K562 (cell line): ENCODE data around the gene CSF1.

Source experiments
- NFRKB ChIP-seq: fragments of 450-650 bp; IDR thresholded peaks from 2 replicates; pipeline ENCODE4 v1.6.1; 2016; ENCODE audit warnings: low read depth
- TBL1XR1 ChIP-seq, 2 experiments: IDR thresholded peaks; 2 replicates each; pipeline ENCODE4 v1.6.1; 2012; ENCODE audit warnings: improper control_type of control experiment in 2 of 2, low read length in 2 of 2, mild to moderate bottlenecking in 1 of 2
- ZNF780A ChIP-seq: fragments of 250-450 bp; sonication (Bioruptor Pico); IDR thresholded peaks from 2 replicates; pipeline ENCODE4 v1.5.0; 2021; ENCODE audit warnings: mild to moderate bottlenecking
- TF ChIP-seq, protein P1 (sequence below): fragments of 250-450 bp; sonication (Bioruptor Pico); IDR thresholded peaks from 2 replicates; pipeline ENCODE4 v1.5.0; 2021; ENCODE audit warnings: mild to moderate bottlenecking, borderline replicate concordance
- TF ChIP-seq, protein P2 (sequence below): IDR thresholded peaks from 2 replicates; pipeline ENCODE4 v1.6.1; 2011; ENCODE audit warnings: borderline replicate concordance, low read depth, mild to moderate bottlenecking, moderate library complexity, low read length; ENCODE audit not compliant: insufficient read depth, poor library complexity, severe bottlenecking
- TF ChIP-seq, protein P3 (sequence below), 3 experiments: IDR thresholded peaks in 2 of 3; conservative IDR thresholded peaks in 1 of 3; 2 replicates each; pipeline ENCODE4 v1.5.1; 2011 to 2012; ENCODE audit warnings: low read length in 3 of 3, mild to moderate bottlenecking in 3 of 3, control low read depth in 2 of 3, improper control_type of control experiment in 1 of 3, inconsistent platforms in 1 of 3, low read depth in 1 of 3, mixed read lengths in 1 of 3, moderate library complexity in 1 of 3; ENCODE audit not compliant: insufficient read depth in 2 of 3
- TF ChIP-seq, protein P4 (sequence below): fragments of 450-650 bp; formaldehyde crosslinking; IDR thresholded peaks from 2 replicates; pipeline ENCODE4 v1.4.0; 2020; ENCODE audit warnings: mild to moderate bottlenecking, moderate library complexity

DNA sequence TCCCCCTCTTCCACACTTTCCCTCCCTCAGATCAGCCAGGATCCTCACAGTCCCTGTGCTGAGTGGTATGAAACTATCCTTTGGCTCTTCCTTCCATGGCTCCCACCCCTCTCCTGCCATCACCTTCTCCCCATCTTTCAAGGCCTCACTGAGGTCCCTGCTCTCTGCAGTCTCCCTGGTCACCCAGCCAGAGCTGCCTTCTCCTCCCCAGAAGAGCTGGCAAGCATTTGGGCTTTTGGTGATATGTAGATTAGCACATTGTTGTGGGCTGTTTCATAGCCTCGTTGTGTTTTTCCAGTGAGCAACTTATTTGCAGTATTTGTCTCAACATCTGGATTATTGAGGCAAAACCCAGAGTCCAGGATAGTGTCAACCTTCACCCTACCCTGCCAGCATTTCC, 2.2 kb downstream of the CSF1 start:
- TF ChIP-seq, protein P1, sequence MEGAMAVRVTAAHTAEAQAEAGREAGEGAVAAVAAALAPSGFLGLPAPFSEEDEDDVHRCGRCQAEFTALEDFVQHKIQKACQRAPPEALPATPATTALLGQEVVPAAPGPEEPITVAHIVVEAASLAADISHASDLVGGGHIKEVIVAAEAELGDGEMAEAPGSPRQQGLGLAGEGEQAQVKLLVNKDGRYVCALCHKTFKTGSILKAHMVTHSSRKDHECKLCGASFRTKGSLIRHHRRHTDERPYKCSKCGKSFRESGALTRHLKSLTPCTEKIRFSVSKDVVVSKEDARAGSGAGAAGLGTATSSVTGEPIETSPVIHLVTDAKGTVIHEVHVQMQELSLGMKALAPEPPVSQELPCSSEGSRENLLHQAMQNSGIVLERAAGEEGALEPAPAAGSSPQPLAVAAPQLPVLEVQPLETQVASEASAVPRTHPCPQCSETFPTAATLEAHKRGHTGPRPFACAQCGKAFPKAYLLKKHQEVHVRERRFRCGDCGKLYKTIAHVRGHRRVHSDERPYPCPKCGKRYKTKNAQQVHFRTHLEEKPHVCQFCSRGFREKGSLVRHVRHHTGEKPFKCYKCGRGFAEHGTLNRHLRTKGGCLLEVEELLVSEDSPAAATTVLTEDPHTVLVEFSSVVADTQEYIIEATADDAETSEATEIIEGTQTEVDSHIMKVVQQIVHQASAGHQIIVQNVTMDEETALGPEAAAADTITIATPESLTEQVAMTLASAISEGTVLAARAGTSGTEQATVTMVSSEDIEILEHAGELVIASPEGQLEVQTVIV (CRISPR knock-in tag): no peak
- TF ChIP-seq NFRKB (no peak), TBL1XR1 (IDR thresholded peaks at IDR 0.05; ENCODE audit: low read length in 2 of 2) (no peak), ZNF780A (CRISPR knock-in tag) (no peak)
- TF ChIP-seq, protein P2, sequence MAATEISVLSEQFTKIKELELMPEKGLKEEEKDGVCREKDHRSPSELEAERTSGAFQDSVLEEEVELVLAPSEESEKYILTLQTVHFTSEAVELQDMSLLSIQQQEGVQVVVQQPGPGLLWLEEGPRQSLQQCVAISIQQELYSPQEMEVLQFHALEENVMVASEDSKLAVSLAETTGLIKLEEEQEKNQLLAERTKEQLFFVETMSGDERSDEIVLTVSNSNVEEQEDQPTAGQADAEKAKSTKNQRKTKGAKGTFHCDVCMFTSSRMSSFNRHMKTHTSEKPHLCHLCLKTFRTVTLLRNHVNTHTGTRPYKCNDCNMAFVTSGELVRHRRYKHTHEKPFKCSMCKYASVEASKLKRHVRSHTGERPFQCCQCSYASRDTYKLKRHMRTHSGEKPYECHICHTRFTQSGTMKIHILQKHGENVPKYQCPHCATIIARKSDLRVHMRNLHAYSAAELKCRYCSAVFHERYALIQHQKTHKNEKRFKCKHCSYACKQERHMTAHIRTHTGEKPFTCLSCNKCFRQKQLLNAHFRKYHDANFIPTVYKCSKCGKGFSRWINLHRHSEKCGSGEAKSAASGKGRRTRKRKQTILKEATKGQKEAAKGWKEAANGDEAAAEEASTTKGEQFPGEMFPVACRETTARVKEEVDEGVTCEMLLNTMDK: no peak
- TF ChIP-seq, protein P3, sequence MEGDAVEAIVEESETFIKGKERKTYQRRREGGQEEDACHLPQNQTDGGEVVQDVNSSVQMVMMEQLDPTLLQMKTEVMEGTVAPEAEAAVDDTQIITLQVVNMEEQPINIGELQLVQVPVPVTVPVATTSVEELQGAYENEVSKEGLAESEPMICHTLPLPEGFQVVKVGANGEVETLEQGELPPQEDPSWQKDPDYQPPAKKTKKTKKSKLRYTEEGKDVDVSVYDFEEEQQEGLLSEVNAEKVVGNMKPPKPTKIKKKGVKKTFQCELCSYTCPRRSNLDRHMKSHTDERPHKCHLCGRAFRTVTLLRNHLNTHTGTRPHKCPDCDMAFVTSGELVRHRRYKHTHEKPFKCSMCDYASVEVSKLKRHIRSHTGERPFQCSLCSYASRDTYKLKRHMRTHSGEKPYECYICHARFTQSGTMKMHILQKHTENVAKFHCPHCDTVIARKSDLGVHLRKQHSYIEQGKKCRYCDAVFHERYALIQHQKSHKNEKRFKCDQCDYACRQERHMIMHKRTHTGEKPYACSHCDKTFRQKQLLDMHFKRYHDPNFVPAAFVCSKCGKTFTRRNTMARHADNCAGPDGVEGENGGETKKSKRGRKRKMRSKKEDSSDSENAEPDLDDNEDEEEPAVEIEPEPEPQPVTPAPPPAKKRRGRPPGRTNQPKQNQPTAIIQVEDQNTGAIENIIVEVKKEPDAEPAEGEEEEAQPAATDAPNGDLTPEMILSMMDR (IDR thresholded peaks at IDR 0.05 in 2 of 3, conservative IDR thresholded peaks at IDR 0.05 in 1 of 3; ENCODE audit: insufficient read depth in 2 of 3, low read depth in 1 of 3, low read length in 3 of 3): no peak
- TF ChIP-seq, protein P4, sequence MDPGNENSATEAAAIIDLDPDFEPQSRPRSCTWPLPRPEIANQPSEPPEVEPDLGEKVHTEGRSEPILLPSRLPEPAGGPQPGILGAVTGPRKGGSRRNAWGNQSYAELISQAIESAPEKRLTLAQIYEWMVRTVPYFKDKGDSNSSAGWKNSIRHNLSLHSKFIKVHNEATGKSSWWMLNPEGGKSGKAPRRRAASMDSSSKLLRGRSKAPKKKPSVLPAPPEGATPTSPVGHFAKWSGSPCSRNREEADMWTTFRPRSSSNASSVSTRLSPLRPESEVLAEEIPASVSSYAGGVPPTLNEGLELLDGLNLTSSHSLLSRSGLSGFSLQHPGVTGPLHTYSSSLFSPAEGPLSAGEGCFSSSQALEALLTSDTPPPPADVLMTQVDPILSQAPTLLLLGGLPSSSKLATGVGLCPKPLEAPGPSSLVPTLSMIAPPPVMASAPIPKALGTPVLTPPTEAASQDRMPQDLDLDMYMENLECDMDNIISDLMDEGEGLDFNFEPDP (CRISPR knock-in tag): no peak
